Immature natural killer cell (primary cell): ENCODE measurements around the gene RHBDF2. TPM values are rescaled to one million over a fixed set of nuclear protein-coding genes. Genes with fewer than 3 reads are reported as not detected.
A peak's percentile ranks its signal among the peaks of the same experiment; 100 is the strongest.
"Not testable (repeated sequence)": the region's sequence is repeated elsewhere in the genome, so short reads cannot be mapped to it uniquely, and the experiment has no call there.

Source experiments
- DNase-seq, 3 donors: peaks; one replicate each; pipeline ENCODE4 v3.0.0; 2022; ENCODE audit warnings: mixed read lengths in 1 of 3
- H3K27ac Mint-ChIP-seq, 6 donors: one replicate each; pipeline ENCODE4 v1.8.0; 2020; ENCODE audit warnings: mixed read lengths in 6 of 6, mild to moderate bottlenecking in 5 of 6, inconsistent platforms in 4 of 6, moderate library complexity in 3 of 6
- H3K27me3 Mint-ChIP-seq, 3 donors: one replicate each; pipeline ENCODE4 v1.8.0; 2020 to 2021; ENCODE audit warnings: low read depth in 3 of 3, mild to moderate bottlenecking in 3 of 3, mixed read lengths in 3 of 3, moderate library complexity in 3 of 3, inconsistent platforms in 1 of 3
- H3K36me3 Mint-ChIP-seq, 3 donors: one replicate each; pipeline ENCODE4 v1.8.0; 2020; ENCODE audit warnings: mixed read lengths in 3 of 3, inconsistent platforms in 2 of 3, mild to moderate bottlenecking in 2 of 3
- H3K4me1 Mint-ChIP-seq, 2 donors: one replicate each; pipeline ENCODE4 v1.8.0; 2020; ENCODE audit warnings: inconsistent platforms in 2 of 2, mild to moderate bottlenecking in 2 of 2, mixed read lengths in 2 of 2, moderate library complexity in 1 of 2
- H3K4me3 Mint-ChIP-seq, 5 donors: one replicate each; pipeline ENCODE4 v1.8.0; 2020; ENCODE audit warnings: mild to moderate bottlenecking in 5 of 5, mixed read lengths in 5 of 5, inconsistent platforms in 3 of 5, moderate library complexity in 3 of 5
- H3K9me3 Mint-ChIP-seq, 6 donors: one replicate each; pipeline ENCODE4 v1.8.0; 2020; ENCODE audit warnings: mild to moderate bottlenecking in 6 of 6, mixed read lengths in 6 of 6, inconsistent platforms in 4 of 6, moderate library complexity in 3 of 6
- polyA plus RNA-seq, 3 donors: library from polyadenylated mRNA; unstranded; fragments of 300-500 nt; fragmentation: Illumina TruSeq; gene quantifications; one replicate each; pipeline ENCODE4 v1.2.3, GENCODE V29; 2021

RHBDF2 gene
- polyA plus RNA-seq, 3 donors from 2014 or later, result 19.3 to 90.5 (median 23.6) TPM

- not testable (repeated sequence) for DNase-seq, H3K4me3 Mint-ChIP-seq, H3K27ac Mint-ChIP-seq, H3K36me3 Mint-ChIP-seq, H3K9me3 Mint-ChIP-seq, H3K27me3 Mint-ChIP-seq
- peaks cover 25 to 35% of the 10 kb centered on the region in 2 donors for H3K4me1 Mint-ChIP-seq
Measured at GRCh38 chr17:76525513-76525833, 24.2 kb upstream of the RHBDF2 start.

GRCh38 chr17:76524598-76525512 is 23.6 kb upstream of the RHBDF2 start:
- peaks cover 22 to 30% of the 10 kb centered on the region in 2 donors for H3K4me1 Mint-ChIP-seq
- peaks cover 0 to 6% (median 4%) of the 10 kb centered on the region in 3 donors for H3K27me3 Mint-ChIP-seq
- no peaks in the 10 kb centered on the region for H3K9me3 Mint-ChIP-seq
- no peak for DNase-seq
- H3K27ac Mint-ChIP-seq, result peak overlapping the region in 4 of 6 donors; percentile 58 to 89 (median 84)
- H3K4me3 Mint-ChIP-seq, result no peak overlapping the region
- no peaks in the 10 kb centered on the region for H3K36me3 Mint-ChIP-seq

- peaks cover 0 to 6% (median 4%) of the 10 kb centered on the region in 3 donors for H3K27me3 Mint-ChIP-seq
- peaks cover 19 to 26% of the 10 kb centered on the region in 2 donors for H3K4me1 Mint-ChIP-seq
- peak; percentile 74 to 79 (median 79) for DNase-seq
- no peaks in the 10 kb centered on the region for H3K9me3 Mint-ChIP-seq
- no peaks in the 10 kb centered on the region for H3K36me3 Mint-ChIP-seq
- H3K4me3 Mint-ChIP-seq, result peak overlapping the region; percentile 29 to 68 (median 44)
- peak overlapping the region in 5 of 6 donors; percentile 47 to 92 (median 87) for H3K27ac Mint-ChIP-seq
Measured at GRCh38 chr17:76523084-76524037, 22.1 kb upstream of the RHBDF2 start.

GRCh38 chr17:76521683-76522082 is 20.5 kb upstream of the RHBDF2 start:
- H3K4me1 Mint-ChIP-seq, result peaks cover 19 to 22% of the 10 kb centered on the region in 2 donors
- H3K27me3 Mint-ChIP-seq, H3K9me3 Mint-ChIP-seq, H3K4me3 Mint-ChIP-seq, DNase-seq, H3K36me3 Mint-ChIP-seq: not testable (repeated sequence)
- H3K27ac Mint-ChIP-seq, result peak overlapping the region in 4 of 6 donors; percentile 20 to 69 (median 42)

GRCh38 chr17:76521262-76521661 is 20.0 kb upstream of the RHBDF2 start:
- Mint-ChIP-seq H3K36me3 (no peaks in the 10 kb centered on the region), H3K27ac (peak overlapping the region in 3 of 6 donors; percentile 57 to 81 (median 69)), H3K4me1 (peaks cover 23 to 26% of the 10 kb centered on the region in 2 donors), H3K9me3 (no peaks in the 10 kb centered on the region), H3K4me3 (no peak overlapping the region), H3K27me3 (peaks cover 0 to 5% (median 4%) of the 10 kb centered on the region in 3 donors)
- DNase-seq, result no peak

GRCh38 chr17:76519048-76519966 is 18.1 kb upstream of the RHBDF2 start:
- Mint-ChIP-seq H3K36me3 (no peaks in the 10 kb centered on the region), H3K27ac (peak overlapping the region in 4 of 6 donors; percentile 78 to 88 (median 82)), H3K9me3 (peaks cover 0 to 2% (median 0%) of the 10 kb centered on the region in 6 donors), H3K4me3 (no peak overlapping the region), H3K27me3 (peaks cover 12 to 20% (median 16%) of the 10 kb centered on the region in 3 donors), H3K4me1 (peaks cover 41 to 42% of the 10 kb centered on the region in 2 donors)
- DNase-seq, result no peak

GRCh38 chr17:76517638-76518038 is 16.4 kb upstream of the RHBDF2 start:
- peaks cover 12 to 28% (median 20%) of the 10 kb centered on the region in 3 donors for H3K27me3 Mint-ChIP-seq
- H3K36me3 Mint-ChIP-seq, result no peaks in the 10 kb centered on the region
- H3K4me1 Mint-ChIP-seq, result peaks cover 45 to 51% of the 10 kb centered on the region in 2 donors

GRCh38 chr17:76515274-76515949 is 14.2 kb upstream of the RHBDF2 start:
- DNase-seq, result peak; percentile 96 to 98 (median 98)
- no peaks in the 10 kb centered on the region for H3K36me3 Mint-ChIP-seq
- H3K9me3 Mint-ChIP-seq, result peaks cover 0 to 2% (median 0%) of the 10 kb centered on the region in 6 donors
- H3K4me3 Mint-ChIP-seq, result peak overlapping the region; percentile 74 to 81 (median 76)
- H3K27me3 Mint-ChIP-seq, result peaks cover 8 to 25% (median 20%) of the 10 kb centered on the region in 3 donors
- H3K4me1 Mint-ChIP-seq, result peaks cover 64 to 70% of the 10 kb centered on the region in 2 donors
- peak overlapping the region; percentile 93 to 99 (median 96) for H3K27ac Mint-ChIP-seq

More at GRCh38 chr17:76517638-76518038, 16.4 kb upstream of the RHBDF2 start:
- Mint-ChIP-seq H3K9me3 (peaks cover 0 to 2% (median 0%) of the 10 kb centered on the region in 6 donors), H3K27ac (peak overlapping the region; percentile 59 to 99 (median 90)), H3K4me3 (peak overlapping the region in 2 of 5 donors; percentile 48 to 53)
- DNase-seq, result no peak

- H3K36me3 Mint-ChIP-seq, H3K9me3 Mint-ChIP-seq, DNase-seq: not testable (repeated sequence)
- H3K4me3 Mint-ChIP-seq, result peak overlapping the region; percentile 74 to 81 (median 76)
- peaks cover 8 to 24% (median 20%) of the 10 kb centered on the region in 3 donors for H3K27me3 Mint-ChIP-seq
- H3K4me1 Mint-ChIP-seq, result peaks cover 64 to 70% of the 10 kb centered on the region in 2 donors
- peak overlapping the region; percentile 93 to 99 (median 96) for H3K27ac Mint-ChIP-seq
Measured at GRCh38 chr17:76514355-76514754, 13.1 kb upstream of the RHBDF2 start.

GRCh38 chr17:76513306-76513692 is 12.1 kb upstream of the RHBDF2 start:
- Mint-ChIP-seq H3K27ac (peak overlapping the region; percentile 93 to 99 (median 96)), H3K27me3 (peaks cover 8 to 24% (median 20%) of the 10 kb centered on the region in 3 donors), H3K9me3 (peaks cover 0 to 2% (median 0%) of the 10 kb centered on the region in 6 donors), H3K4me1 (peaks cover 64 to 67% of the 10 kb centered on the region in 2 donors), H3K36me3 (no peaks in the 10 kb centered on the region), H3K4me3 (peak overlapping the region; percentile 27 to 70 (median 52))
- no peak for DNase-seq

- peaks cover 8 to 26% (median 20%) of the 10 kb centered on the region in 3 donors for H3K27me3 Mint-ChIP-seq
- H3K9me3 Mint-ChIP-seq, result peaks cover 0 to 2% (median 0%) of the 10 kb centered on the region in 6 donors
- peak overlapping the region; percentile 27 to 70 (median 52) for H3K4me3 Mint-ChIP-seq
- H3K36me3 Mint-ChIP-seq, result no peaks in the 10 kb centered on the region
- DNase-seq, result no peak
- peak overlapping the region; percentile 93 to 99 (median 96) for H3K27ac Mint-ChIP-seq
- peaks cover 58 to 61% of the 10 kb centered on the region in 2 donors for H3K4me1 Mint-ChIP-seq
Measured at GRCh38 chr17:76512366-76513305, 11.4 kb upstream of the RHBDF2 start.
